ENCODE data around the gene TDO2. TPM values are rescaled to one million over a fixed set of nuclear protein-coding genes. Genes with fewer than 3 reads are reported as not detected.

TDO2 gene
- total RNA-seq, 2 donors from 2014 or later, result not detected

- TF ChIP-seq, protein P1, sequence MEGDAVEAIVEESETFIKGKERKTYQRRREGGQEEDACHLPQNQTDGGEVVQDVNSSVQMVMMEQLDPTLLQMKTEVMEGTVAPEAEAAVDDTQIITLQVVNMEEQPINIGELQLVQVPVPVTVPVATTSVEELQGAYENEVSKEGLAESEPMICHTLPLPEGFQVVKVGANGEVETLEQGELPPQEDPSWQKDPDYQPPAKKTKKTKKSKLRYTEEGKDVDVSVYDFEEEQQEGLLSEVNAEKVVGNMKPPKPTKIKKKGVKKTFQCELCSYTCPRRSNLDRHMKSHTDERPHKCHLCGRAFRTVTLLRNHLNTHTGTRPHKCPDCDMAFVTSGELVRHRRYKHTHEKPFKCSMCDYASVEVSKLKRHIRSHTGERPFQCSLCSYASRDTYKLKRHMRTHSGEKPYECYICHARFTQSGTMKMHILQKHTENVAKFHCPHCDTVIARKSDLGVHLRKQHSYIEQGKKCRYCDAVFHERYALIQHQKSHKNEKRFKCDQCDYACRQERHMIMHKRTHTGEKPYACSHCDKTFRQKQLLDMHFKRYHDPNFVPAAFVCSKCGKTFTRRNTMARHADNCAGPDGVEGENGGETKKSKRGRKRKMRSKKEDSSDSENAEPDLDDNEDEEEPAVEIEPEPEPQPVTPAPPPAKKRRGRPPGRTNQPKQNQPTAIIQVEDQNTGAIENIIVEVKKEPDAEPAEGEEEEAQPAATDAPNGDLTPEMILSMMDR (conservative IDR thresholded peaks at IDR 0.05), result no peak
- H3K4me1 Mint-ChIP-seq, result peaks cover 1% of the 10 kb centered on the region
- peaks cover 37% of the 10 kb centered on the region for H3K9me3 Mint-ChIP-seq
- WGBS, 2 experiments (ENCODE audit: insufficient coverage in 1 of 2, insufficient read length in 1 of 2), result 70 to 86% methylated on average over 3 to 4 of the region's 6 CpGs
- Histone ChIP-seq H3K36me3 (ENCODE audit: control insufficient read depth, insufficient read depth, low read length) (no peaks in the 10 kb centered on the region), H3K27ac (ENCODE audit: low read depth, low read length) (no peak overlapping the region), H3K27me3 (ENCODE audit: control insufficient read depth, insufficient read depth, low read length, poor library complexity, severe bottlenecking) (no peaks in the 10 kb centered on the region), H3K9me3 (ENCODE audit: control insufficient read depth, low read length) (peaks cover 24% of the 10 kb centered on the region), H3K4me1 (ENCODE audit: control insufficient read depth, insufficient read depth, low read length) (no peaks in the 10 kb centered on the region), H3K9ac (ENCODE audit: extremely low read depth, low read length, poor library complexity, severe bottlenecking) (no peak overlapping the region), H3K4me3 (ENCODE audit: low read length) (no peak overlapping the region)
- DNase-seq, result no peak
- H3K27ac Mint-ChIP-seq, result no peak overlapping the region
- no peak overlapping the region for H3K4me3 Mint-ChIP-seq
- no peaks in the 10 kb centered on the region for H3K27me3 Mint-ChIP-seq (ENCODE audit: insufficient read depth)
- H3K36me3 Mint-ChIP-seq (ENCODE audit: low read depth), result no peaks in the 10 kb centered on the region
These were observed 15.5 kb upstream of the TDO2 start for GRCh38 chr4:155887847-155888570.

DNA sequence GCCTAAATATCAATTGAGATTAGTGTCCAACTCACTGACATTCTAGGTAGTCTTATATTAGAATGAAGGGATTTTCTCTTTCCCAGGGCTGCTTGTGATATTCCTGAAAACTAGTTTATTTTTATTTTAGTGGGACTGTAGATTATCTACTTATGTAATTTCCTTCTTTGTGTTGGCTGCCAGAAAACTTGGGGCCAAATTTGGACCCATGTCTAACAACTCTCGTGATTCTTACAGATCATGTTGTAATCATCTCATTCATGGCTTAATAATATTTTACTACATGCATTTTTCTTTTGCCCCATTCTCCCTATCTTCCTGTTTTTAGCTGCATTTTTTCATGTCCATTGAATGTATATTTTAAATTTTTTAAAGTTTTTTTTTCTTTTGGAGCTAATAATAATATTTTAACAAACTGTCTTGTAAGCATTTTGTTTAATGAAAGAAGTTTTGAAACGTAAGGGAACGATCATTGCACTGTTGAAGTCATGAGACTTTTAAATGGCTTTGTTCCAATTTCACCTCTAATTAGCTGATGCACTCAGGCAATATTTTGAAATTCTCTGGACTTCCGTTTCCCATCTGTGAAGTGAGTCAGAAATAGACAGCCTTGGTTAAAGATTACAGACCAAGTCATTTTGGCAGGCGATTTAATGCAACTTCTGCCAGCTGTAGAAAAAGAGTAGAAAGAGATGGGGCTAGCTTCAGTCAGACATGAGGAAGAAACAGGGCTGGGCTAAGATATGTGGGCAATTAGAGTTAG, 14.3 kb upstream of the TDO2 start:
- Histone ChIP-seq H3K27ac (ENCODE audit: low read depth, low read length) (no peak overlapping the region), H3K27me3 (ENCODE audit: control insufficient read depth, insufficient read depth, low read length, poor library complexity, severe bottlenecking) (no peaks in the 10 kb centered on the region), H3K4me1 (ENCODE audit: control insufficient read depth, insufficient read depth, low read length) (no peaks in the 10 kb centered on the region), H3K4me3 (ENCODE audit: low read length) (no peak overlapping the region), H3K9me3 (ENCODE audit: control insufficient read depth, low read length) (peaks cover 24% of the 10 kb centered on the region), H3K9ac (ENCODE audit: extremely low read depth, low read length, poor library complexity, severe bottlenecking) (no peak overlapping the region), H3K36me3 (ENCODE audit: control insufficient read depth, insufficient read depth, low read length) (no peaks in the 10 kb centered on the region)
- Mint-ChIP-seq H3K4me1 (peaks cover 1% of the 10 kb centered on the region), H3K36me3 (ENCODE audit: low read depth) (no peaks in the 10 kb centered on the region), H3K27me3 (ENCODE audit: insufficient read depth) (no peaks in the 10 kb centered on the region), H3K27ac (no peak overlapping the region), H3K4me3 (no peak overlapping the region), H3K9me3 (peaks cover 30% of the 10 kb centered on the region)
- TF ChIP-seq, protein P1 (conservative IDR thresholded peaks at IDR 0.05), result no peak
- DNase-seq, result no peak
- 59 to 74% methylated on average over 4 to 5 of the region's 5 CpGs for WGBS, 2 experiments (ENCODE audit: insufficient coverage in 1 of 2, insufficient read length in 1 of 2)

DNA sequence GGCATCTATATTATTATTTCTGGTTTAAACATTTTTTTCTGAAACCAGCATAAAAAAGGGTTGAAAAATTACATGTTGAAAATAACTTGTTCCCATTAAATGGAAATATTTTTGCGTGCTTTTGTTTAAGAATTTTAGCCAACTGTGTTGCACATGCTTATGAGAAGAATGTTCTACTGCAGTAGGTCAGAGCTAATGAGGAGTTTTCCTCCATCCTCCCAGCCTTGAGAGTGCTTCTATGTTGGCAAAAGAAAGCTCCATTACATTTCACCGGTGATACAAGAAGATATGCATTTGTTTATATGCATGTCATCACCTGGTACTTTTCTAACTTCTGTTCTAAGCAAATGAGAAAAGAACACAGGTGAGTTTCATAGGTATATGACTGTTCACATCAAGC, 13.6 kb upstream of the TDO2 start:
- Mint-ChIP-seq H3K27ac (no peak overlapping the region), H3K27me3 (ENCODE audit: insufficient read depth) (no peaks in the 10 kb centered on the region), H3K4me3 (no peak overlapping the region), H3K4me1 (peaks cover 1% of the 10 kb centered on the region), H3K9me3 (peaks cover 30% of the 10 kb centered on the region), H3K36me3 (ENCODE audit: low read depth) (no peaks in the 10 kb centered on the region)
- no peaks in the 10 kb centered on the region for H3K4me1 ChIP-seq (ENCODE audit: control insufficient read depth, insufficient read depth, low read length)
- no peaks in the 10 kb centered on the region for H3K27me3 ChIP-seq (ENCODE audit: control insufficient read depth, insufficient read depth, low read length, poor library complexity, severe bottlenecking)
- WGBS, 2 experiments (ENCODE audit: insufficient coverage in 1 of 2, insufficient read length in 1 of 2), result 79 to 90% methylated on average over 2 of the region's 2 CpGs
- no peak overlapping the region for H3K27ac ChIP-seq (ENCODE audit: low read depth, low read length)
- no peaks in the 10 kb centered on the region for H3K36me3 ChIP-seq (ENCODE audit: control insufficient read depth, insufficient read depth, low read length)
- no peak for DNase-seq
- no peak overlapping the region for H3K4me3 ChIP-seq (ENCODE audit: low read length)
- peaks cover 24% of the 10 kb centered on the region for H3K9me3 ChIP-seq (ENCODE audit: control insufficient read depth, low read length)
- TF ChIP-seq, protein P1 (conservative IDR thresholded peaks at IDR 0.05), result no peak
- H3K9ac ChIP-seq (ENCODE audit: extremely low read depth, low read length, poor library complexity, severe bottlenecking), result no peak overlapping the region
